ENCODE measurements around the gene FAM170A.

DNA sequence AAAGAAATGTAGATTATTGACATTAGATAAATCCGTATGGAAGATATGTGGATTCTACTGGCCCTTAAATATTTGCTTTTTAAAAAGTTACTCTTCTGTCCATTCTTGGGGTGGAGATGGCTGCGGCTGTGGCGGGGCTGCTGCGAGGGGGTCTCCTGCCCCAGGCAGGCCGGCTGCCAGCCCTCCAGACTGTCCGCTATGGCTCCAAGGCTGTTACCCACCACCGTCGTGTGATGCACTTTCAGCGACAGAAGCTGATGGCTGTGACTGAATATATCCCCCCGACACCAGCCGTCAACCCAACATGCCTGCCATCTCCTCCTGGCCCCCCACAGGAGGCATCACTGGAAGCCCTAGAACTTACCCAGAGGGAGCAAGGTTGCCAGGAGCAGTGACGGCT, 50.7 kb downstream of the FAM170A start:
- TF ChIP-seq CEBPB (IDR thresholded peaks at IDR 0.05): no peak
- TF ChIP-seq YY1 (IDR thresholded peaks at IDR 0.05; ENCODE audit: low read depth): no peak
- TF ChIP-seq ZBTB7A (IDR thresholded peaks at IDR 0.05; ENCODE audit: low read depth): no peak
- no peak for TF ChIP-seq RAD21 (IDR thresholded peaks at IDR 0.05; ENCODE audit: low read depth)
- no peak for TF ChIP-seq TEAD4 (IDR thresholded peaks at IDR 0.05)
- TF ChIP-seq FOXM1 (IDR thresholded peaks at IDR 0.05; ENCODE audit: borderline replicate concordance, low read depth): no peak
